NCI-H226 (cell line): ENCODE measurements around the gene GFRA1.
"Not testable (repeated sequence)": the region's sequence is repeated elsewhere in the genome, so short reads cannot be mapped to it uniquely, and the experiment has no call there.

ENCODE experiments used
- DNase-seq: peaks from one replicate; pipeline ENCODE4 v3.0.0-alpha.2; 2015

GFRA1 gene

GRCh38 chr10:116055252-116055916, 217.6 kb downstream of the GFRA1 start:
- no peak for DNase-seq

GRCh38 chr10:116053910-116054309, 219.1 kb downstream of the GFRA1 start:
- peak; percentile 26 for DNase-seq

- not testable (repeated sequence) for DNase-seq
Observed at GRCh38 chr10:116053009-116053730, 219.8 kb downstream of the GFRA1 start.

GRCh38 chr10:116052522-116052921, 220.5 kb downstream of the GFRA1 start:
- not testable (repeated sequence) for DNase-seq

GRCh38 chr10:116049974-116050304, 223.1 kb downstream of the GFRA1 start:
- no peak for DNase-seq

GRCh38 chr10:116049158-116049973, 223.6 kb downstream of the GFRA1 start:
- no peak for DNase-seq

- no peak for DNase-seq
Observed at GRCh38 chr10:116045366-116046356, 227.3 kb downstream of the GFRA1 start.

- DNase-seq = peak; percentile 27
Observed at GRCh38 chr10:116044801-116045248, 228.2 kb downstream of the GFRA1 start.

GRCh38 chr10:116043861-116044260, 229.1 kb downstream of the GFRA1 start:
- no peak for DNase-seq

GRCh38 chr10:116043304-116043703, 229.7 kb downstream of the GFRA1 start:
- no peak for DNase-seq

- DNase-seq = no peak
Observed at GRCh38 chr10:116041948-116042347, 231.1 kb downstream of the GFRA1 start.

- no peak for DNase-seq
Observed at GRCh38 chr10:116039612-116040011, 233.4 kb downstream of the GFRA1 start.

- no peak for DNase-seq
Observed at GRCh38 chr10:116038259-116038658, 234.7 kb downstream of the GFRA1 start.

GRCh38 chr10:116035406-116035805, 237.6 kb downstream of the GFRA1 start:
- not testable (repeated sequence) for DNase-seq

GRCh38 chr10:116030576-116030975, 242.4 kb downstream of the GFRA1 start:
- no peak for DNase-seq

- no peak for DNase-seq
Observed at GRCh38 chr10:116029826-116030225, 243.2 kb downstream of the GFRA1 start.

GRCh38 chr10:116027355-116027754, 245.7 kb downstream of the GFRA1 start:
- no peak for DNase-seq

GRCh38 chr10:116026725-116027124, 246.3 kb downstream of the GFRA1 start:
- no peak for DNase-seq

- DNase-seq = no peak
Observed at GRCh38 chr10:116026315-116026714, 246.7 kb downstream of the GFRA1 start.

- DNase-seq = no peak
Observed at GRCh38 chr10:116024271-116024878, 248.6 kb downstream of the GFRA1 start.

GRCh38 chr10:116017405-116017804, 255.6 kb downstream of the GFRA1 start:
- DNase-seq = no peak
